ENCODE data around the gene SFXN5. TPM values are rescaled to one million over a fixed set of nuclear protein-coding genes. Genes with fewer than 3 reads are reported as not detected.

Gene SFXN5
- total and polyA plus RNA-seq, 2 of the 4 experiments (the other 2 are of a cell fraction), result 8.6 to 17.0 TPM

GRCh38 chr2:73112913-73113854, 41.7 kb upstream of the SFXN5 start, which contains the start of gene RAB11FIP5 (continued):
- no peak; the same call in 1 of the 2 replicates for TF ChIP-seq CTCF (conservative IDR thresholded peaks at IDR 0.05; ENCODE audit: low read depth, low read length)

Data from IMR-90 (cell line).